ENCODE measurements around the gene HSBP1L1.
A peak's percentile ranks its signal among the peaks of the same experiment; 100 is the strongest.

Gene HSBP1L1

GRCh38 chr18:79964330-79965118 lies at the start of gene HSBP1L1 (continued):
- TF ChIP-seq ZNF280D (tag by site-specific recombination; IDR thresholded peaks at IDR 0.05), result no peak
- no peak for TF ChIP-seq ZNF341 (tag by site-specific recombination; IDR thresholded peaks at IDR 0.05; ENCODE audit: low read depth)
- no peak for TF ChIP-seq ZNF248 (tag by site-specific recombination; IDR thresholded peaks at IDR 0.05)
- TF ChIP-seq ZSCAN30 (tag by site-specific recombination; IDR thresholded peaks at IDR 0.05), result peak; percentile 46; the same call in 1 of the 2 replicates
- no peak for TF ChIP-seq ZNF792 (tag by site-specific recombination; IDR thresholded peaks at IDR 0.05)
- no peak for TF ChIP-seq ZNF157 (tag by site-specific recombination; IDR thresholded peaks at IDR 0.05)
- TF ChIP-seq SCRT2 (tag by site-specific recombination; IDR thresholded peaks at IDR 0.05), result no peak
- TF ChIP-seq ZNF776 (tag by site-specific recombination; IDR thresholded peaks at IDR 0.05; ENCODE audit: borderline replicate concordance), result no peak
- TF ChIP-seq ZIC2 (tag by site-specific recombination; IDR thresholded peaks at IDR 0.05), result peak; percentile 81
- no peak for TF ChIP-seq ZNF221 (tag by site-specific recombination; IDR thresholded peaks at IDR 0.05; ENCODE audit: borderline replicate concordance)
- peak; percentile 94 for TF ChIP-seq GLIS2 (tag by site-specific recombination; IDR thresholded peaks at IDR 0.05)
- peak; percentile 96 for TF ChIP-seq ZBTB10 (tag by site-specific recombination; IDR thresholded peaks at IDR 0.05)
- TF ChIP-seq ZSCAN23 (tag by site-specific recombination; IDR thresholded peaks at IDR 0.05), result no peak
- no peak for TF ChIP-seq PRDM1 (tag by site-specific recombination; IDR thresholded peaks at IDR 0.05)
- TF ChIP-seq WT1 (tag by site-specific recombination; IDR thresholded peaks at IDR 0.05), result no peak
- 0 out of 2 replicates have a peak, but pooled peaks have one; percentile 8 for TF ChIP-seq ZNF121 (tag by site-specific recombination; IDR thresholded peaks at IDR 0.05)
- TF ChIP-seq ZNF747 (tag by site-specific recombination; IDR thresholded peaks at IDR 0.05), result no peak
- TF ChIP-seq KLF9 (tag by site-specific recombination; IDR thresholded peaks at IDR 0.05; ENCODE audit: low read depth), result peak; percentile 35; the same call in 1 of the 2 replicates
- no peak; the same call in 1 of the 2 replicates for TF ChIP-seq ZNF692 (tag by site-specific recombination; IDR thresholded peaks at IDR 0.05)
- TF ChIP-seq PRDM2 (tag by site-specific recombination; IDR thresholded peaks at IDR 0.05; ENCODE audit: borderline replicate concordance), result no peak
- no peak for TF ChIP-seq GFI1B (tag by site-specific recombination; IDR thresholded peaks at IDR 0.05)
- peak; percentile 88 for TF ChIP-seq ZFHX2 (tag by site-specific recombination; conservative IDR thresholded peaks at IDR 0.05)

Data from HEK293 (cell line).